Sigmoid colon (tissue), 4 donors: ENCODE results near the gene ZFAND3.

Source experiments
- EP300 ChIP-seq, 4 donors: sonication (generic); formaldehyde crosslinking; IDR thresholded peaks; one replicate each; pipeline ENCODE4 v1.6.1; 2017; ENCODE audit warnings: antibody characterized with exemption in 4 of 4
- POLR2A ChIP-seq, 2 donors: fragments of 450-650 bp; IDR thresholded peaks; one replicate each; pipeline ENCODE4 v1.6.1; 2016; ENCODE audit warnings: antibody characterized with exemption in 2 of 2, mild to moderate bottlenecking in 2 of 2, moderate library complexity in 2 of 2
- POLR2AphosphoS5 ChIP-seq, 4 donors: sonication (generic); formaldehyde crosslinking; IDR thresholded peaks; one replicate each; pipeline ENCODE4 v1.6.1; 2017; ENCODE audit warnings: antibody characterized with exemption in 4 of 4
- TF ChIP-seq, protein P1 (sequence below), 4 experiments: fragments of 450-650 bp in 3 of 4; fragments of 200-600 bp in 1 of 4; IDR thresholded peaks; one replicate each; pipeline ENCODE4 v1.5.1; 2016 to 2019; ENCODE audit warnings: antibody characterized with exemption in 4 of 4, mild to moderate bottlenecking in 3 of 4, moderate library complexity in 2 of 4

DNA sequence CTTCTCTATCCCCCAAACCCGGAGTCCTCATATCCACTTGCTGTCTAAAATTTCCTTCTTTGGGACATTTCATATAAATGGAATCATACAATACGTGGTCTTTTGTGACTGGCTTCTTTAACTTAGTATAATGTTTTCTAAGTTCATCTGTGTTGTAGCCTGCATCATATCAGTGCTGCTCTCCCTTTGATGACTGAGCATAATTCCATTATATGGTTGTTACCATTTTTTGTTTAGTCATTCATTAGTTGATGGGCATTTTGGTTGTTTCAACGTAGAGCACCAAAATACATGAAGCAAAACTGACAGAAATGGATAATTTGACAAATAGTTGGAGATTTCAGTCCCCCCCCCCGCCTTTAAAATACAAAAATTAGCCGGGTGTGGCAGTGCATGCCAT lies 71.5 kb downstream of the ZFAND3 start:
- TF ChIP-seq, protein P1, sequence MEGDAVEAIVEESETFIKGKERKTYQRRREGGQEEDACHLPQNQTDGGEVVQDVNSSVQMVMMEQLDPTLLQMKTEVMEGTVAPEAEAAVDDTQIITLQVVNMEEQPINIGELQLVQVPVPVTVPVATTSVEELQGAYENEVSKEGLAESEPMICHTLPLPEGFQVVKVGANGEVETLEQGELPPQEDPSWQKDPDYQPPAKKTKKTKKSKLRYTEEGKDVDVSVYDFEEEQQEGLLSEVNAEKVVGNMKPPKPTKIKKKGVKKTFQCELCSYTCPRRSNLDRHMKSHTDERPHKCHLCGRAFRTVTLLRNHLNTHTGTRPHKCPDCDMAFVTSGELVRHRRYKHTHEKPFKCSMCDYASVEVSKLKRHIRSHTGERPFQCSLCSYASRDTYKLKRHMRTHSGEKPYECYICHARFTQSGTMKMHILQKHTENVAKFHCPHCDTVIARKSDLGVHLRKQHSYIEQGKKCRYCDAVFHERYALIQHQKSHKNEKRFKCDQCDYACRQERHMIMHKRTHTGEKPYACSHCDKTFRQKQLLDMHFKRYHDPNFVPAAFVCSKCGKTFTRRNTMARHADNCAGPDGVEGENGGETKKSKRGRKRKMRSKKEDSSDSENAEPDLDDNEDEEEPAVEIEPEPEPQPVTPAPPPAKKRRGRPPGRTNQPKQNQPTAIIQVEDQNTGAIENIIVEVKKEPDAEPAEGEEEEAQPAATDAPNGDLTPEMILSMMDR (IDR thresholded peaks at IDR 0.05), result no peak
- no peak for TF ChIP-seq POLR2AphosphoS5 (IDR thresholded peaks at IDR 0.05)
- no peak for TF ChIP-seq EP300 (IDR thresholded peaks at IDR 0.05)
- TF ChIP-seq POLR2A (IDR thresholded peaks at IDR 0.05), result no peak
